Retina (tissue), 1 donor: Measurements from ENCODE around the gene CCNI2.
"Not testable (repeated sequence)": the region's sequence is repeated elsewhere in the genome, so short reads cannot be mapped to it uniquely, and the experiment has no call there.

Experiments
- DNase-seq: peaks from one replicate; pipeline ENCODE4 v3.0.0-alpha.2; 2016

Gene CCNI2

DNA sequence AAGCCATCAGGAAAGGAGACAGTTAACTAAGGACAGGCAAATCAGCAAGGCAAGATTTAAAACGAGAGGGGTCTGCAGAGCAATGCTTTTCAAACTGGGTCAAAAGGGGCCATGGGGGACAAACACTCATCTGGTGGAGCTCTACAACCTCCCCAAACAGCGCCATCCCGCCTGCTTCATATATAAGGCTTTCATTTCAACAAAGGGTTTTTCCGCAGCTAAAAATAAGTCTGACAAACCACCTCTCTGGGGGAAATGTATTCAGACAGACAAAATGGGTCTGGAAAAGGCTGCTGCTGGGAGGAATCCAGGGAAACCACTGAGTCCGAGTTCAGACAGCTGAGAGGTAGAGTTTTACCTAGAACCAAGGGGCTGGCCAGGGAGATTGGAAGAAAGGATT is 38.1 kb downstream of the CCNI2 start:
- no peak for DNase-seq

DNA sequence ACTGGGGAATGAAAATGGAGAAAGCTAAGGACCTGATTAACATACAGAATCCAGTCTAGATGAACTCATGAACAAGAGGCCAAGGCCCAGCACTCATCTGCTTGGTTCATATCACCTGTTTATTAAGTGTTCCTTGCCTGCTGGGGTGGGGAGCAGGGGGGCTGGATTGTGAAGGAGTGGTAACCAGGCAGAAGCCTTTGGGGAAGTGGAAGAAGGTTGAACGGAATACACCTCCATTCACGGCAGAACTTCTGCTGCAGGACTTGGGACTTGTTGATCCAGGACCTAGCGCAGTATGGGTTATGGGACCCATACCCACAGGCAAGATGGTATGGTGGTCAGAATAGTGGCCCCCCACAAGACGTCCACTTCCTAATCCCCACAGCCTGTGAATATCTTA is 38.6 kb downstream of the CCNI2 start:
- no peak for DNase-seq

DNA sequence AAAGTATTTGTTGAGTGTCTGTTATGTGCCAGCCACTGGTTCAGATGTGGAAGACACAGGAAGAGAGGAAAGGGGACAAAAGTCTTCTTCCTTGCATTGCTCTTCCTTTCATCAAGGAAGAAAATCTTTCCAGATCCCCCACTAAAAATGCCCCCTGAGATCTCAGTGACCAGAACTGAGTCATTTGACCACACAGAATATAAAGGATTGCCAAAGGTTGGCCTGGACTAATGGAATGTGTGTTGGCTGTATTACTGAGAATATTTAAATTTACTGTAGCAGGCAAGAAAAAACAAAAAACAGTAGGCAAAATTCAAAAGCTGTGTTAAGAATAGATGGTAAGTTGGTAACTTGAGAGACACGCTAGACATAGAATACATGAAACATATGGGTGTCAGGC is 39.9 kb downstream of the CCNI2 start:
- no peak for DNase-seq

DNA sequence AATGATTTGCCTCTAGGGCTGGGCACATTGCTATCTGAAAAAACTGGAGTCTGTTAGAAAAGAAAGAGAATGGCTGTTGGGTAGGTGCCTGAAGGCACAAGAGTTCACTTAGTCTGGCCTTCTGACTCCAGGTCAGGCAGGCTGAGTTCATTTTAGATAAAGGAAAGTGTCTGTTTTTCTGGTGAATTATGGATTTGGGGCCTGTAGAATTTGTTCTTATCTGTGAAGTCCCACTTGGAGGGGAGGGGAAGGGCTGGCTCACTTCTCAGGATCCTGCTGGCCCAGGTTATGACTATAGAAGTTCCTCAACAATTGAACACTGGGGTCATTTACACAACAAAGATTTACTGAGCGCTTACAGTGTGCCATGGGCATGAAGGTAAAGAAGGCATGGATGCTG is 41.3 kb downstream of the CCNI2 start:
- DNase-seq = no peak

DNA sequence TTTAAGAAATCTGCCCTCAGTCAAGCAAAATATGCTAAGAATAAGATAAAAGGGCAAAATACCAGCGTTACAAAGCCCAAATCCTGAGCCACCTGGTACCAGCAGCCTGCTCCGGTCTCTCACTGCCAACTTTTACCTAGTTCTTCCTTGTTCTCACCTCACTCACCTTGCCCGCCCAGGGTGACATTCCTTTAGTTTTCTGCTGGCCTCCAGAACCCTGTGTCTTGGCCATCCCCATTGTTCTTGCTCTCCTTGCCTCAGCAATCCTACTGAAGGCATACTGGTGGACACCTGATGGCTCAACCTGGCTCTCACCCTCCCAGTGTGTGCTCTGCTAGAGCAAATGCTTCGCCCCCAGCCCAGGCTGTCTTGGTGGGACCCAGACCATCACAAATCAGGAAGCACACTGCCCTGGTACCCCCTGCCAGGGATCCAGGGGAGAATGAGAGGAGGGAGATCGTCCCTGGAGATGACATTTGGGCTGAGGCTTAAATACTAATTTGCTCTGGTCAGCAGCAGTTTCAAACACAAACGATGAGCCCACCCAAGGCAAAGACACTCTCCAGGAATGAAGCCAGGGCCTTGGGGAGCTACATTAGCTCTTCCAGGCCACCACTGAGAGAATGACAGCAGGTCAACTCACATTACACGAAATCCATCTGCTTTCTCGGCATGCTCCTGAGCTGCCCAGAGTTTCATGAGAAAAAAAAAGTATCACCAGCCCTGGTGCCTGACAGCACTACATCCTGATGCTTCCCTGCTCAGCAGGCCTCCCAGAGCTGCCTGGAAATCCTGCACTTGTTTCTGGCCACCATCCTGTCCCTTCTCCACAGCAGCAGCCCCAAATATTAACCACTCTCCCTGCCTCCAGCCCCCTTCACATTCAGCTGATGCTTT is 42.0 kb downstream of the CCNI2 start:
- DNase-seq = no peak

DNA sequence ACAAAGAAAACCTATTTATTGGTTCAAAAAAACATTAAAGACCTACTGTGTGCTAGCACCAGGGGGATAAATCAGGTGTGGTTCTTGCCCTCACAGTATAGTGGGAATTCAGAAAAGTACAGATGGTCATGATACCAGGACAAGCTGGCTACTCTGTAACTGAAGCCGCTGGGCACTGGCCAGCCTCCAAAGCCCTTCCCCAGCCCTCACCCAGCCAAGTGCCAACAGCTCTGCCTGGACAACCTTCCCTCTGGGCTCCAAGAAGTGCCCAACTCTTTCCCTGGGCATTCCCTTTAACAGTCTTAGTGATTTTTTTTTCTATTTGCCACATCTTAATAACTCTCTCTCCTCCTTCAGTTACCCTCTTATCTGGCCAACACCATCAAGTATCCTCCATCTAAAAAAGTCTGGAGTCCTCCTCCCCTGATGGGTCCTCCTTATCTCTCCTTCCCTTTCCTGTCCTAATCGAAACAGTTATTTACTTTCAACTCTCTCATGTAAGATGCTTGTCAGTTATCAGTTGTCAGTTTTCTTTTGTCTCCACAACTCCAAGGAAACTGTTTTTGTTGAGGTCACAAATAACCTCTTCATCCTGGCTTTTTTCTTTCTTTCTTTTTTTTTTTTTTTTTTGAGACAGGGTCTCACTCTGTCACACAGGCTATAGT is 43.1 kb downstream of the CCNI2 start:
- no peak for DNase-seq

DNA sequence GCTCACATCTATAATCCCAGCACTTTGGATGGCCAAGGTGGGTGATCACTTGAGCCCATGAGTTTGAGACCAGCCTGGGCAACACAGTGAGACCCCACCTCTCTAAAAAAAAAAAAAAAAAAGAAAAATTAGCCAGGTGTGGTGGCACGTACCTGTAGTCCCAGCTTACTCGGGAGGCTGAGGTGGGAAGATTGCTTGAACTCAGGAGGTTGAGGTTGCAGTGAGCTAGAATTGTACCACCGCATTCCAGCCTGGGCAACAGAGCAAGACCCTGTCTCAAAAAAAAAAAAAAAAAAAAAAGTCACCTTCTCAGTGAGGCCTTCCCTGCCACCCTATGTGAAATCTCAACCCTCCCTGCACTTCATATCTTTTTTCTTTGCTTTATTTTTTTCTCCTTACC is 43.8 kb downstream of the CCNI2 start:
- no peak for DNase-seq

DNA sequence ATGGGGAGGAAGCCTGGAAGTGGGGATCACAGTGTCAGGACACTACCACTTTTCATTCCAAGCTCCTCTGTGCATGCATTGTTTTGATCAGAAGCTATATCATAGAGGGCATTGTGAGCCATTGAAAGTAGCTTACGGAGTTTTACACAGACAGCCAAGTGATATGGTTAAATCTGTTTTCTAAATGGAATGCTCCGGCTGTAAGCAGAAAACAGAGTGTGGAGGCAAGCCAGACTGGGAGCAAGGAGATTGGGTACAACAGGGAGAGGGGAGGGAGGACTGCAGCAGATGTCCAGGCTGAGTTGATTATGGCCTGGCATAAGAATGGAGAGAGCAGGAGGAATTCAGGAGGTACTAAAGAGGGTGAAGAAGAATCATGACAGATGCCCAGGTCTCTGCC is 50.4 kb downstream of the CCNI2 start:
- no peak for DNase-seq

DNA sequence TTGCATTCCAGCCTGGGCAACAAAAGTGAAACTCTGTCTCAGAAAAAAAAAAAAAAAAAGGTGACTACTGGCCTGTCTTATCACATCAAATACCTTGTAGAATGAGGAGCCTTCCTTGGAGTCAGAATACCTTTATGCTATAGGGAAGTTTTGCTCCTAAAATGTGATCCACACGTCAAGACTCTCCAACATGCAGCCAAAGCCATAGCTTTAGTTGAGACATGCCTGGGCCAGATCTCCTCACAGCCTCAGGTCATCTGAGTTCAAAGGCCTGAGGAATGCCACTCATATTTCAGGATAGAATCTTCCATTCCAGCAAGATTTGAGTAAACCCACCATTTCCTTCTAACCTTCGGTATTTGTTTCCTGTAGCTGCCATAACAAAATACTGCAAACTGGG is 52.2 kb downstream of the CCNI2 start:
- no peak for DNase-seq

DNA sequence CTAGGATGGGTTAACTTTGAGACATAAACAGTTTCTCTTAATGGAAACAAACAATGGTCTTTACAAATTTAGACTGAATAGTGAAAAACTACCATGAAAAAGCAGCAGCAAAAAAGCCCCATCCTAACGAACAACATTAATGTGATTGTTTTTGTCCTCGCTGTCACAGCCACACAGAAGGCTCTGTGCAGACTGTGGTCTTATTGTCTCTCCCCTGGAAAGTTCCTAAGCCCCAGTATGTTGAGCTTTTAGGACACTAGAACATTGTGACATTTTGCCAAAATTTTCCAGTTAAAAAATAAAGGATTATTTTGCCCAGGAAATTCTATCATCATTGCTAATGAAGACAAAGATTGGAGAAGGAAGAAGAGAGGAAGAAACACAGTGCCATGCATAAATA is 53.3 kb downstream of the CCNI2 start:
- DNase-seq = no peak

DNA sequence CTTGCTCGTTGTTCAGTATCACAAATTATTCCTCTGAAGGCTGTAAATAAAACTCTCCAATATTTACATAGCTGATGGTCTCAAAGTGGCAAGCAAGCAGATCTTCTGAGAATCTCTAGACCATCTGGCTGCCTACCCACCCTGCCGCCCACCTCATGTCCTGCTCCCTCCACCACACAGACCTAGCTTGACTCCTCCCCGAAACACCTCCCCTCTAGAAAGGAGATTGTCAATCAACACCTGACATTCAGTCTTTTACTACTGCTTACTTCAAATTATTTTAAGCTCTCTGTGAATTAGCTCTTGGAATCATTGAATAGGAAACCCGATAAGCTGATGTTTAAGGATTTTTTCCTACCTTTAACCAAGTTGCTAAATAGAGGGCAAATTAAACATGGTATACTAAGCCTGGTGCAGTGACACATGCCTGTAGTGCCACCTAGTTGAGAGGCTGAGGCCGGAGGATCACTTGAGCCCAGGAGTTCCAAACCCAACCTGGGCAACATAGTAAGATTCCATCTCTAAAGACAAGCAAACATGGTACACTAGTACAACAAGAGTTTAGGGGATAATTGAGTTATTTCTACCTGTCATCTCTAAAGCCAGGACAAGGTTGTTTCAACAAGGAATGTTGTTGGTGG is 54.9 kb downstream of the CCNI2 start:
- DNase-seq = no peak

DNA sequence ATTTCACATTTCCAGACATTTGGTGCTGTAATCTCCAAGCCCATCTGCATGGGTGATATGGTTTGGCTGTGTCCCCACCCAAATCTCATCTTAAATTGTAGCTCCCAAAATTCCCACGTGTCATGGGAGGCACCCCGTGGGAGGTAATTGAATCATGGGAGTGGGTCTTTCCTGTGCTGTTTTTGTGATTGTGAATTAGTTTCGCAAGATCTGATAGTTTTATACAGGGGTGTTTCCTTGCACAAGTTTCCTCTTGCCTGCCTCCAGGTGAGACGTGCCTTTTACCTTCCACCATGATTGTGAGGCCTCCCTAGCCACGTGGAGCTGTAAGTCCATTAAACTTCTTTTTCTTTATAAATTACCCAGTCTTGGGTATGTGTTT is 55.5 kb downstream of the CCNI2 start:
- DNase-seq = not testable (repeated sequence)
